IPS-NIHi11 (cell line): ENCODE data around the gene CEMP1.

ENCODE experiments used
- DNase-seq: peaks from one replicate; pipeline ENCODE4 v3.0.0; 2012; ENCODE audit warnings: mixed read lengths, low spot score

Gene CEMP1

GRCh38 chr16:2518823-2519710, 12.1 kb downstream of the CEMP1 start:
- no peak for DNase-seq

DNA sequence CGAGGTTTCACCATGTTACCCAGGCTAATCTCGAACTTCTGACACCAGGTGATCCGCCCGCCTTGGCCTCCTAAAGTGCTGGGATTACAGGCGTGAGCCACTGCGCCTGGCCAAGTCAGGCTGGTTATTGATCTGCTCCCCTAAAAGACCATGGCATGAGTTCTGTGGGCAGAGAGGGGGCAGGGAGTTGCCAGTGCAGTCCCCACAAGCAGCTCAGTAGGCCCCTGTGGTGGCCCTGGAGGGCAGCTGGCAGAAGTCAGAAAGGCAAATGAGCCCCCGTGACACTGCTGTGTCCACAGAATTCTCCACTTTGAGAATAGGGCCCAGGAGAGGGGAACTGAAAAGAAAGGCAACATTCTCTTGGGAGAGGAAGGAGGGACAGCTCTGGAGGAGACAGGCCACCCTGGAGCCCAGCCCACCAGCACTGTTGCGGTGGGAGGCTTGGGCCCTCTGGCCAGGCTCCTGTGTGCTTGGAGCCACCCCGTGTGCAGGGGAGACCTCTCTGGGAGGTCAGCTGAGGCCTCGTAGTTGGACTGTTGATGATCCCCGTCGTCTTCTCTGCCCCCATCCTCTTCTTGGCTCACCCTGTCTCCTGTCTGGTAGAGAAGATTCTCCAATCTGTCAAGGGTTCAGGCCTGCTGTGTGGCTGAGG, 13.1 kb downstream of the CEMP1 start:
- no peak for DNase-seq

DNA sequence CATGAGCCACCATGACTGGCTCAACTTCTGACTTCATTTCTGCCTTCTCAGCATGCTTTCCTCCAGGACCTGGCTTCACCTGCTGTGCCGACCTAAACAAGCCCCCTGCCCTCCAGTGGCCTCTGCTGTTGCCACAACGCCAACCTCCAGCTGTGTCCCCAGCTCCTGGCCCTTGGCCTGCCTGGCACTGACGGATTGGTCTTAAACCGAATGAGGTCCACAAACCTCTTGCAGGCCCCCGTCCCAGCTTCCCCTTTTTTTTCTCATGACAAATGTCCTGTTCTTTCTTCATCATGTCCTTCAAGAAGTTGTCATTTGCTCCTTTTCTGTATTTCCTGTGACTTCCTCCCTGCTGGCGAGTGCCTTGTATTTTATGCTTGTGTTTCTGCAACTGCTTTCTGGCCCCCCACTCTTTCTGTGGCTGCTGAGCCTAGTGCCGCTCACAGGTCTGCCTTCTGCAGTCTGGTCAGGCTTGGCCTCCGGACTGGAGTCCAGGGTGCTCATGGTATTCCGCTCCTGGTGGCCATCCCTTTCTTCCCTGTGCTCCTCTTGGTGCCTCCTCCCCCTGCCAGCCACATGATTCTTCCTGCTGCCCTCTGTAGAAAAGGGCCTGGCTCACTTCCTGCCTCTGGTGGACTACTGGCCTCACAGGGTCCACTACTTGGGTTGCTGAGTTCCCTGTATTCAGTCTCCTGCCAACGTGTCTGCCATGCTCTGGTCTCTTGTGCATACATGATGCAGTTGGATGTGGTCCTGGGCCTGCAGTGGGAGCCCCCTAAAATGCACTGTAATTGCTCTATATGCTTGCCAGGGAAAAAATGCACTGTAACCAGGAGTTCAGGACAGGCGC, 14.6 kb downstream of the CEMP1 start:
- no peak for DNase-seq

GRCh38 chr16:2515180-2515851, 15.9 kb downstream of the CEMP1 start:
- DNase-seq, result no peak

GRCh38 chr16:2514333-2515179, 16.7 kb downstream of the CEMP1 start:
- peak; percentile 30 for DNase-seq

DNA sequence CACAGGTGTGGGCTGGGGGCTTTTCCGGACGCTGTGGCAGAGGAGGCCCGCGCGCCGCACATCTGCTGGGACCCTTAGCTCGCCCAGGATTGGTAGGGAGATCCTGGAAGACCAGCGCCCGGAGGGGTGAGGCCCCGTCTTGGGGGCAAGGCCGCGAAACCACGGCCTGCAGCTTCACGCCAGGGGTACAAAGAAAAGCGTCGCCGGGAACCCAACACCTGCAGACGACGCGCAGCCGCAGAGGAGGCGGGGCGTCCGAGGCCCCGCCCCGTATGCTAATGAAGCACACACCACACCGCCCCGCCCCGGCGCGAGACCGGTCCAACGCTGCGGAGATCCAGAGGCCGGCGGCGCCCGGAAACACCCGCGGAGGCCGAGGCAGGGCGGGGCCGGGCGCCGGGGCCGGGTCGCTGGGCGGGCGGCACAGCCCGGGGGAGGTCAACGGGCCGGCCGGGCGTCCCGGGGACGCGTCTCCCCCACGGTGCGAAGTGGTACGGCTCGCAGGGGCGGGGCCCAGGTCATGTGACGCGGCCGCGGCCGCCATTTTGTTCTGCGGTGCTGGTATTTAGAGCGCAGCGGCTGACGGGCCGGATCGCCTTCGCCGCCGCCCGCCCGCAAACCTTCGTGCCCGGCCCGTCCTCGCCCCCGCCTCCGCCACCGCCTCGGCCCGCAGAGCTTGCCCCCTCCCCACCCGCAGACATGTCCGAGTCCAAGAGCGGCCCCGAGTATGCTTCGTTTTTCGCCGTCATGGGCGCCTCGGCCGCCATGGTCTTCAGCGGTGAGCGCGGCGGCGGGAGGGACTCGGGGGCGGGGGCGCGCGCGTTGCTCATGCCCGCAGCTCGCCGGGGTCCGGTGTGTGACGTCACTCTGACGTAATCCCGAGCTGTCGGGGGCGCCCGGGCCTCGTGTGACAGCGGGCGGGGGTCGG, 17.5 kb downstream of the CEMP1 start, which contains the start of gene ATP6V0C:
Gene ATP6V0C, plus strand, starts transcription at position 548 of the 928 bp plus-strand sequence. Its CDS starts 152 bp downstream, at position 700.
- DNase-seq, result peak; percentile 96

DNA sequence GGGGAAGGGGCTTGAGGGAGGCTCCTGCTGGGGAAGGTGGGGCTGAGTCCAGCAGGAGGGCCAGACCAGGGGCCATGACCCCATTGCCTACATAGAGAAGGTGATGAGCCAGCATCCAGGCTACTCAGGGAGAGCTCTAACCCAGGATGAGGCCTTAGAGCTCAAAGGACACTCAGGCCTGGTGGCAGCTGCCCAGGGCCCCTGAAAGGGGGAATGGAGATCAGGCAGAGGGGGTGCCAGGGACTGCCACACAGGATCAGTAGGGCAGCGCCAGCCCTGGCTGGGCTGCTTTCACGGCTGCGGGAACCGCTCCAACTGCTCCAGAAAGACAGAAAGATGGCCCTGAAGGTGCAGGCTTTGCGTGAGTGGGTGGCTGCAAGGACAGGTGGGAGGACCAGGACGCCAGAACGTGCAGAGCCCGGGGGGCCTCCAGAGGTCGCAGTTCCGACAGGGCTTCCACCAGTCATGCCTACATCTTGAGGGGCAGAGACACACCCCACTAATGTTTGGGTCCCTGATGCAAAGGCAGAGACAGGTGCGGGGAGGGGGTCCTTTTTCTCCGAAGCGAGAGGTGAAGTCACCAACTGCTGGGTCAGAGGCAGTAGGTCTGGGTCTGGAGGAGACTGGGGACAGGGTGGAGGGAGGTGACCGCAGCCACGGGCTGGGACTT, 18.3 kb downstream of the CEMP1 start:
- DNase-seq, result peak; percentile 63

GRCh38 chr16:2511996-2512734, 19.0 kb downstream of the CEMP1 start:
- no peak for DNase-seq

DNA sequence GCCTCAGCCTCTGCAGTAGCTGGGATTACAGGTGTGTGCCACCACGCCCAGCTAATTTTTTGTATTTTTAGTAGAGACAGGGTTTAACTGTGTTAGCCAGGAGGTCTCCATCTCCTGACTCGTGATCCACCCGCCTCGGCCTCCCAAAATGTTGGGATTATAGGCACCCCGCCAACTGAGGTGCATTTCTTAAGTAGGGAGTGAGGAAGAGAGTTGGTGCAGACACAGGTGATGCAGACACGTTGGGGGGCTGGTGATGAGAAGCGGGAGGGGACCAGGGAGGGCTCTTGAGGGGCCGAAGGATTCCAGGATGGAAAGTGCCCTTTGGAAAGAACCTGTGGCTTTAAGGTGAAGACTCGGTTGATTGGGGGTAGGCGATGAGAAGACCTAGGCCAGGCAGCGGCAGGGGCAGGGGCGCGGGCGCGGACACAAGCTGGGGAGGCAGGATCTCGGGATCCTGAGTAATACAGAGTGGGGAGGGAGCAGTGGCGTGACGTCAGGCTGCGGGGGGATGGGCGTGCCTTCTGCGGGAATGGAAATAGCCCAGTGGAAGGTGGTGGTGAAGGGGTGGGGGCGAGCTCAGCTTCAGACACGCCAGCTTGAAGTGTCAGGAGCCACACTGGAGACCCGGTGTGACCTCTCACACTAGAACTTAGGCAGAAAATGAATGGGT, 19.9 kb downstream of the CEMP1 start:
- no peak for DNase-seq

- DNase-seq, result no peak
These were observed 22.3 kb downstream of the CEMP1 start for GRCh38 chr16:2508722-2509400.

GRCh38 chr16:2507665-2508064, 23.5 kb downstream of the CEMP1 start:
- no peak for DNase-seq

GRCh38 chr16:2507052-2507659, 24.1 kb downstream of the CEMP1 start:
- DNase-seq, result no peak

DNA sequence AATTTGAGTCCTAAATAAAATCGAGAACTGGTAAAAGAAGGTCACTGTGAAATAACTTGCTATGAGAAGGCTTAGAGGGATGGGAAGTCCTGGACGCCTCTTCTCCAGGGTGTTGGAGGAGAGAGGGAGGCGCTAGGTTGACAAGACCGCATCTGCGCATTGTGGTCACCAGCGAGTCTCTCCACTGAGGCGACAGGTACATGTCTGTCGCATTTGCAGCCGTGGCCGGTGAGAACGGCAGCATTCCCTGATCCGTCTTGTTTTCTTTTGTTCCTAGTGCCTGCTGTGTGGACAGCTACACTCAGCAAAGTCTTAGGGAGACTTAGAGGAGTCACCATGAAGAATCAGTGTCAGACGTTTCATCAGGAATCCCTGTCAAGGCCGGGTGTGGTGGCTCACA, 25.5 kb downstream of the CEMP1 start:
- no peak for DNase-seq

GRCh38 chr16:2501946-2502895, 29.0 kb downstream of the CEMP1 start:
- DNase-seq, result no peak

GRCh38 chr16:2500918-2501750, 30.1 kb downstream of the CEMP1 start:
- DNase-seq, result peak; percentile 94
